OCI-LY1 (cell line): Measurements from ENCODE around the gene IL1RN.

Experiments
- H2AFZ ChIP-seq: fragments of 200-600 bp; sonication (generic), shearing (Covaris generic); 2 replicates; pipeline ENCODE4 v1.6.0; 2014; ENCODE audit warnings: antibody characterized with exemption, mild to moderate bottlenecking, low read length
- H3F3A ChIP-seq: fragments of 200-600 bp; sonication (generic), shearing (Covaris generic); 2 replicates; pipeline ENCODE4 v1.6.0; 2014; ENCODE audit warnings: mild to moderate bottlenecking, antibody characterized with exemption, low read length, moderate library complexity; ENCODE audit not compliant: insufficient read depth
- H3K27ac ChIP-seq: fragments of 200-600 bp; sonication (generic); 2 replicates; pipeline ENCODE4 v1.5.1; 2014; ENCODE audit warnings: low read length, mixed run types, mild to moderate bottlenecking, low read depth; ENCODE audit not compliant: poor library complexity, severe bottlenecking
- H3K27me3 ChIP-seq: fragments of 200-600 bp; sonication (generic); 2 replicates; pipeline ENCODE4 v1.6.0; 2014; ENCODE audit warnings: antibody characterized with exemption, mild to moderate bottlenecking, low read length, moderate library complexity; ENCODE audit not compliant: insufficient read depth
- H3K36me3 ChIP-seq: fragments of 200-600 bp; sonication (generic); 2 replicates; pipeline ENCODE4 v1.6.1; 2014; ENCODE audit warnings: mild to moderate bottlenecking, antibody characterized with exemption, low read length, moderate library complexity, mixed read lengths; ENCODE audit not compliant: insufficient read depth
- H3K4me1 ChIP-seq: fragments of 200-600 bp; sonication (generic); 2 replicates; pipeline ENCODE4 v1.5.1; 2014; ENCODE audit warnings: mild to moderate bottlenecking, low read length, moderate library complexity; ENCODE audit not compliant: insufficient read depth, severe bottlenecking
- H3K4me2 ChIP-seq: fragments of 200-600 bp; sonication (generic), shearing (Covaris generic); 2 replicates; pipeline ENCODE4 v1.6.1; 2014; ENCODE audit warnings: low read length
- H3K4me3 ChIP-seq: fragments of 200-600 bp; sonication (generic); 2 replicates; pipeline ENCODE4 v1.5.1; 2014; ENCODE audit warnings: low read length, low read depth, mild to moderate bottlenecking, mixed read lengths; ENCODE audit not compliant: poor library complexity, severe bottlenecking
- H3K79me2 ChIP-seq: fragments of 200-600 bp; shearing (Covaris generic); 2 replicates; pipeline ENCODE4 v1.6.1; 2016; ENCODE audit warnings: mixed run types, low read length, mixed read lengths; ENCODE audit not compliant: insufficient read depth
- H3K9ac ChIP-seq: fragments of 200-600 bp; sonication (generic), shearing (Covaris generic); 2 replicates; pipeline ENCODE4 v1.6.1; 2014; ENCODE audit warnings: mild to moderate bottlenecking, low read length, mixed read lengths
- H3K9me2 ChIP-seq: fragments of 200-600 bp; sonication (generic), shearing (Covaris generic); 2 replicates; pipeline ENCODE4 v1.6.1; 2014; ENCODE audit warnings: low read depth, mild to moderate bottlenecking, low read length, mixed read lengths
- H3K9me3 ChIP-seq: fragments of 200-600 bp; shearing (Covaris generic); 2 replicates; pipeline ENCODE4 v1.6.1; 2014; ENCODE audit warnings: low read length, mixed read lengths
- H4K20me1 ChIP-seq: fragments of 200-600 bp; sonication (generic), shearing (Covaris generic); 2 replicates; pipeline ENCODE4 v1.6.0; 2016; ENCODE audit warnings: mild to moderate bottlenecking, low read length; ENCODE audit not compliant: insufficient read depth
- CTCF ChIP-seq: fragments of 200-600 bp; sonication (generic), shearing (Covaris generic); IDR thresholded peaks from 2 replicates; pipeline ENCODE4 v1.5.1; 2017; ENCODE audit warnings: mild to moderate bottlenecking, antibody characterized with exemption, low read length, moderate library complexity, mixed read lengths
- EZH2 ChIP-seq: fragments of 200-600 bp; sonication (generic), shearing (Covaris generic); IDR thresholded peaks from 2 replicates; pipeline ENCODE4 v1.8.0; 2017; ENCODE audit warnings: borderline replicate concordance, mixed run types, mild to moderate bottlenecking, antibody characterized with exemption, low read length, moderate library complexity, mixed read lengths

The IL1RN gene

GRCh38 chr2:113160962-113161361 is 33.6 kb downstream of the IL1RN start:
- TF ChIP-seq EZH2 (no peak), CTCF (no peak)
- Histone ChIP-seq H2AFZ (no peak overlapping the region), H3K9ac (no peak overlapping the region), H3K9me3 (no peaks in the 10 kb centered on the region), H3K79me2 (no peaks in the 10 kb centered on the region), H3F3A (no peaks in the 10 kb centered on the region), H3K9me2 (no peaks in the 10 kb centered on the region), H3K4me3 (no peak overlapping the region), H3K4me1 (peaks cover 5% of the 10 kb centered on the region), H3K36me3 (no peaks in the 10 kb centered on the region), H3K4me2 (no peak overlapping the region), H4K20me1 (no peaks in the 10 kb centered on the region), H3K27me3 (peaks cover 6% of the 10 kb centered on the region; the same call in 1 of the 2 replicates), H3K27ac (no peak overlapping the region)

GRCh38 chr2:113162173-113162572 is 34.8 kb downstream of the IL1RN start:
- peaks cover 6% of the 10 kb centered on the region; the same call in 1 of the 2 replicates for H3K27me3 ChIP-seq
- H3K4me3 ChIP-seq, result no peak overlapping the region
- H3K9me2 ChIP-seq, result no peaks in the 10 kb centered on the region
- TF ChIP-seq EZH2 (no peak), CTCF (no peak)
- H3K79me2 ChIP-seq, result no peaks in the 10 kb centered on the region
- no peak overlapping the region for H2AFZ ChIP-seq
- H3F3A ChIP-seq, result no peaks in the 10 kb centered on the region
- no peaks in the 10 kb centered on the region for H3K9me3 ChIP-seq
- no peak overlapping the region for H3K27ac ChIP-seq
- no peaks in the 10 kb centered on the region for H3K36me3 ChIP-seq
- H4K20me1 ChIP-seq, result no peaks in the 10 kb centered on the region
- H3K9ac ChIP-seq, result no peak overlapping the region
- no peak overlapping the region for H3K4me2 ChIP-seq
- H3K4me1 ChIP-seq, result peaks cover 5% of the 10 kb centered on the region

- Histone ChIP-seq H3K4me2 (no peak overlapping the region), H3K4me3 (no peak overlapping the region), H3K9ac (no peak overlapping the region), H3K79me2 (no peaks in the 10 kb centered on the region), H3K27me3 (peaks cover 3% of the 10 kb centered on the region; the same call in 1 of the 2 replicates), H2AFZ (no peak overlapping the region), H3K9me3 (no peaks in the 10 kb centered on the region), H3F3A (no peaks in the 10 kb centered on the region), H3K9me2 (no peaks in the 10 kb centered on the region), H3K36me3 (no peaks in the 10 kb centered on the region), H4K20me1 (no peaks in the 10 kb centered on the region), H3K4me1 (peaks cover 5% of the 10 kb centered on the region), H3K27ac (no peak overlapping the region)
- TF ChIP-seq CTCF, result no peak
- no peak for TF ChIP-seq EZH2
Observed at GRCh38 chr2:113162869-113163268, 35.5 kb downstream of the IL1RN start.
